Endothelial cell of umbilical vein (primary cell): ENCODE data around the gene RPL31. TPM values are rescaled to one million over a fixed set of nuclear protein-coding genes. Genes with fewer than 3 reads are reported as not detected.

Source experiments
- BruUV-seq: library from RNA; stranded (reverse); fragments of 400-500 nt; replicated peaks from 2 replicates; lab custom pipeline; 2021; lab: Mats Ljungman, UMichigan
- CTCF ChIA-PET: fragments of 300-600, 350-600 bp; sonication (Branson Sonifier 250); formaldehyde crosslinking; loops from one replicate; lab custom pipeline; 2021; ENCODE audit warnings: antibody characterized with exemption, inconsistent platforms; lab: Charles Lee
- POLR2A ChIA-PET: fragments of 300-600, 350-600 bp; sonication (Branson Sonifier 250); formaldehyde crosslinking; loops from one replicate; lab custom pipeline; 2021; ENCODE audit warnings: antibody characterized with exemption, inconsistent platforms; lab: Charles Lee
- DNase-seq: peaks from one replicate; pipeline ENCODE4 v3.0.0-alpha.2; 2011; ENCODE audit warnings: low read depth, low spot score
- FAIRE-seq: peaks from 2 replicates; lab custom pipeline; 2011; peaks lifted over from hg19 to GRCh38; lab: Jason Lieb, UNC
- H2AFZ ChIP-seq: 2 replicates; pipeline ENCODE4 v1.6.0; 2012; ENCODE audit warnings: low read depth, low read length, control low read depth, inconsistent platforms
- H3K27ac ChIP-seq: 2 replicates; pipeline ENCODE4 v1.5.1; 2011; ENCODE audit warnings: low read depth, mild to moderate bottlenecking, control low read depth, low read length, moderate library complexity; ENCODE audit not compliant: insufficient read depth
- H3K27me3 ChIP-seq, 2 experiments: 2 replicates each; pipeline versions ENCODE4 v1.6.0 to v1.6.1; 2011; ENCODE audit warnings: low read length in 2 of 2, mixed read lengths in 1 of 2; ENCODE audit not compliant: control insufficient read depth in 2 of 2, insufficient read depth in 2 of 2
- H3K36me3 ChIP-seq, 2 experiments: 2 replicates in 1 of 2; 3 replicates in 1 of 2; pipeline ENCODE4 v1.5.1; 2011; ENCODE audit warnings: low read length in 2 of 2, mild to moderate bottlenecking in 1 of 2, moderate library complexity in 1 of 2; ENCODE audit not compliant: control insufficient read depth in 2 of 2, insufficient read depth in 2 of 2; ENCODE audit errors: extremely low read depth in 1 of 2
- H3K4me1 ChIP-seq: 3 replicates; pipeline ENCODE4 v1.5.1; 2011; ENCODE audit warnings: mild to moderate bottlenecking, low read length; ENCODE audit not compliant: control insufficient read depth, insufficient read depth; ENCODE audit errors: extremely low read depth
- H3K4me2 ChIP-seq: 2 replicates; pipeline ENCODE4 v1.6.1; 2011; ENCODE audit warnings: low read length, control low read depth, mixed read lengths; ENCODE audit not compliant: insufficient read depth
- H3K4me3 ChIP-seq, 3 experiments: fragments of 200-600 bp in 1 of 3; sonication (generic), shearing (Covaris generic) in 1 of 3; replicated peaks in 1 of 3; 2 replicates each; pipeline ENCODE4 v1.5.1; 2011 to 2016; ENCODE audit warnings: control low read depth in 3 of 3, low read length in 3 of 3, mild to moderate bottlenecking in 2 of 3, inconsistent platforms in 1 of 3, low read depth in 1 of 3, moderate library complexity in 1 of 3; ENCODE audit not compliant: insufficient read depth in 1 of 3
- H3K79me2 ChIP-seq: 2 replicates; pipeline ENCODE4 v1.6.0; 2012; ENCODE audit warnings: low read length, inconsistent platforms; ENCODE audit not compliant: control insufficient read depth, insufficient read depth
- H3K9ac ChIP-seq: replicated peaks from 2 replicates; pipeline ENCODE3; 2011; ENCODE audit warnings: low read length, control low read depth; ENCODE audit not compliant: insufficient read depth; ENCODE audit errors: extremely low read depth
- H3K9me1 ChIP-seq: replicated peaks from 3 replicates; pipeline ENCODE4 v1.6.0; 2011; ENCODE audit warnings: mild to moderate bottlenecking, low read length; ENCODE audit not compliant: control insufficient read depth, insufficient read depth; ENCODE audit errors: extremely low read depth
- H3K9me3 ChIP-seq: replicated peaks from 2 replicates; pipeline ENCODE4 v1.5.1; 2012; ENCODE audit warnings: low read length, inconsistent platforms; ENCODE audit not compliant: control insufficient read depth, insufficient read depth
- H4K20me1 ChIP-seq: replicated peaks from 2 replicates; pipeline ENCODE3; 2011; ENCODE audit warnings: mild to moderate bottlenecking, low read length; ENCODE audit not compliant: control insufficient read depth, insufficient read depth; ENCODE audit errors: extremely low read depth
- EZH2 ChIP-seq: IDR thresholded peaks from 2 replicates; pipeline ENCODE4 v1.6.1; 2012; ENCODE audit warnings: borderline replicate concordance, low read depth, mild to moderate bottlenecking, moderate library complexity, low read length, inconsistent platforms; ENCODE audit not compliant: severe bottlenecking
- GATA2 ChIP-seq: IDR thresholded peaks from 2 replicates; pipeline ENCODE4 v1.7.0; 2011; ENCODE audit warnings: low read depth, mild to moderate bottlenecking, moderate library complexity, mixed read lengths, low read length; ENCODE audit not compliant: insufficient read length, insufficient read depth
- JUN ChIP-seq: IDR thresholded peaks from 2 replicates; pipeline ENCODE4 v1.6.1; 2011; ENCODE audit warnings: borderline replicate concordance, low read depth; ENCODE audit not compliant: insufficient read length, insufficient read depth
- MAX ChIP-seq: IDR thresholded peaks from 2 replicates; pipeline ENCODE4 v1.6.1; 2011; ENCODE audit not compliant: insufficient read depth, insufficient read length
- MYC ChIP-seq: IDR thresholded peaks from one replicate; pipeline ENCODE4 v1.6.1; 2011; ENCODE audit warnings: mild to moderate bottlenecking, low read depth, low read length
- POLR2A ChIP-seq: IDR thresholded peaks from 2 replicates; pipeline ENCODE4 v1.6.1; 2012; ENCODE audit warnings: low read depth, mild to moderate bottlenecking, control low read depth, low read length
- POLR2AphosphoS5 ChIP-seq: IDR thresholded peaks from 2 replicates; pipeline ENCODE4 v1.6.1; 2012; ENCODE audit warnings: low read depth, mild to moderate bottlenecking, control low read depth, low read length, moderate library complexity; ENCODE audit not compliant: insufficient read depth
- dilution Hi-C: fragments of 300-500 bp; cut with MboI; formaldehyde crosslinking; loops from one replicate; pipeline ENCODE4 v1.15.0; 2019; ENCODE audit warnings: low sequenced_read_pairs; ENCODE audit not compliant: extremely low pct_ligation_motif_present
- intact Hi-C: fragments of 100-400 bp; cut with micrococcal nuclease; formaldehyde crosslinking; loops from one replicate; pipeline ENCODE4 v1.10.0; 2022
- polyA plus RNA-seq, 4 experiments: library from polyadenylated mRNA; depleted of rRNA in 3 of 4; stranded (reverse) in 3 of 4; unstranded in 1 of 4; fragments of >200 nt; gene quantifications; 2 replicates each; pipeline versions ENCODE4 v1.2.1 to v1.2.3, GENCODE V29; 2011 to 2012; ENCODE audit warnings: missing spikeins in 1 of 4
- total RNA-seq: library from RNA; stranded (reverse); gene quantifications from 2 replicates; pipeline ENCODE4 v1.2.3, GENCODE V29; 2021

The RPL31 gene
- total and polyA plus RNA-seq, 2 donors (not counting 3 experiments of a cell fraction or from before 2014, with no cell fraction given): 1,137 to 1,355 TPM

GRCh38 chr2:100993294-100993693, 8.8 kb upstream of the RPL31 start:
- dilution Hi-C loops (no loop called here), intact Hi-C loops (no loop called here)
- Histone ChIP-seq H3K4me3 (no peak overlapping the region), H3K27ac (no peak overlapping the region), H3K27me3 (no peaks in the 10 kb centered on the region), H3K79me2 (no peaks in the 10 kb centered on the region), H3K9me3 (no peaks in the 10 kb centered on the region), H3K4me2 (no peak overlapping the region), H2AFZ (no peak overlapping the region), H3K9ac (no peak overlapping the region), H3K4me1 (no peaks in the 10 kb centered on the region), H3K9me1 (no peaks in the 10 kb centered on the region), H4K20me1 (no peaks in the 10 kb centered on the region), H3K36me3 (peaks cover 2 to 24% of the 10 kb centered on the region in 2 experiments)
- ChIA-PET CTCF (no interaction called here), POLR2A (no interaction called here)
- BruUV-seq: no TSS peak
- TF ChIP-seq POLR2A: no peak
- no peak for TF ChIP-seq MAX
- TF ChIP-seq MYC: no peak
- no peak for TF ChIP-seq EZH2
- TF ChIP-seq POLR2AphosphoS5: no peak
- TF ChIP-seq GATA2: no peak
- DNase-seq (no peak), FAIRE-seq (no peak)

GRCh38 chr2:100995309-100996075, 6.6 kb upstream of the RPL31 start:
- Histone ChIP-seq H3K4me2 (no peak overlapping the region), H3K4me3 (no peak overlapping the region), H3K27ac (no peak overlapping the region), H2AFZ (no peak overlapping the region), H3K9me1 (no peaks in the 10 kb centered on the region), H3K36me3 (peaks cover 2 to 16% of the 10 kb centered on the region in 2 experiments), H3K4me1 (no peaks in the 10 kb centered on the region), H3K79me2 (no peaks in the 10 kb centered on the region), H3K9ac (no peak overlapping the region), H4K20me1 (no peaks in the 10 kb centered on the region), H3K27me3 (no peaks in the 10 kb centered on the region), H3K9me3 (no peaks in the 10 kb centered on the region)
- ChIA-PET CTCF (interaction anchor here (1.5 kb wide), 1 partner anchor 10 kb away, joined by 4 read pairs; no protein-coding TSS in a partner anchor), POLR2A (no interaction called here)
- FAIRE-seq (no peak), DNase-seq (no peak)
- BruUV-seq: TSS peak; percentile 40
- intact Hi-C loops (no loop called here), dilution Hi-C loops (no loop called here)
- TF ChIP-seq POLR2A: no peak
- no peak for TF ChIP-seq MAX
- TF ChIP-seq GATA2: no peak
- no peak for TF ChIP-seq MYC
- TF ChIP-seq EZH2: no peak
- no peak for TF ChIP-seq JUN
